ENCODE data around the gene UBE2Z.

The UBE2Z gene

GRCh38 chr17:48954300-48954755, 46.1 kb downstream of the UBE2Z start (continued):
- TF ChIP-seq ZBTB44 (tag by site-specific recombination; IDR thresholded peaks at IDR 0.05) (peak; percentile 83), ZBTB8A (tag by site-specific recombination; IDR thresholded peaks at IDR 0.05) (no peak), ZNF776 (tag by site-specific recombination; IDR thresholded peaks at IDR 0.05; ENCODE audit: borderline replicate concordance) (no peak), EGR2 (tag by site-specific recombination; IDR thresholded peaks at IDR 0.05; ENCODE audit: low read depth) (no peak), ZNF174 (tag by site-specific recombination; IDR thresholded peaks at IDR 0.05) (no peak), ZNF114 (tag by site-specific recombination; IDR thresholded peaks at IDR 0.05) (no peak), ZNF211 (tag by site-specific recombination; IDR thresholded peaks at IDR 0.05; ENCODE audit: low read depth) (no peak), ZNF292 (tag by site-specific recombination; IDR thresholded peaks at IDR 0.05; ENCODE audit: borderline replicate concordance, low read depth) (no peak), ZNF707 (tag by site-specific recombination; IDR thresholded peaks at IDR 0.05) (no peak), ZBTB17 (tag by site-specific recombination; IDR thresholded peaks at IDR 0.05) (peak; percentile 64), ZNF610 (tag by site-specific recombination; IDR thresholded peaks at IDR 0.05; ENCODE audit: borderline replicate concordance) (no peak), ZNF510 (tag by site-specific recombination; IDR thresholded peaks at IDR 0.05; ENCODE audit: insufficient replicate concordance) (no peak), ZNF239 (tag by site-specific recombination; IDR thresholded peaks at IDR 0.05) (no peak), ZNF394 (tag by site-specific recombination; IDR thresholded peaks at IDR 0.05; ENCODE audit: borderline replicate concordance) (no peak), ZNF76 (tag by site-specific recombination; IDR thresholded peaks at IDR 0.05; ENCODE audit: borderline replicate concordance, low read depth) (no peak), ZNF138 (tag by site-specific recombination; IDR thresholded peaks at IDR 0.05; ENCODE audit: borderline replicate concordance) (no peak), ZNF19 (tag by site-specific recombination; IDR thresholded peaks at IDR 0.05; ENCODE audit: low read depth) (no peak), ZNF184 (tag by site-specific recombination; IDR thresholded peaks at IDR 0.05) (no peak), KLF9 (tag by site-specific recombination; IDR thresholded peaks at IDR 0.05; ENCODE audit: low read depth) (0 out of 2 replicates have a peak, but pooled peaks have one; percentile 26), ZNF391 (tag by site-specific recombination; IDR thresholded peaks at IDR 0.05; ENCODE audit: borderline replicate concordance, low read depth) (no peak), ZNF692 (tag by site-specific recombination; IDR thresholded peaks at IDR 0.05) (no peak; the same call in 1 of the 2 replicates), ZNF433 (tag by site-specific recombination; IDR thresholded peaks at IDR 0.05; ENCODE audit: low read depth) (no peak), ZNF544 (tag by site-specific recombination; IDR thresholded peaks at IDR 0.05) (no peak), ZNF580 (tag by site-specific recombination; IDR thresholded peaks at IDR 0.05) (no peak), ZNF555 (tag by site-specific recombination; conservative IDR thresholded peaks at IDR 0.05) (no peak), ZNF791 (tag by site-specific recombination; IDR thresholded peaks at IDR 0.05) (no peak), SCRT2 (tag by site-specific recombination; IDR thresholded peaks at IDR 0.05) (peak; percentile 51; the same call in 1 of the 2 replicates)
- TF ChIP-seq, protein P1, sequence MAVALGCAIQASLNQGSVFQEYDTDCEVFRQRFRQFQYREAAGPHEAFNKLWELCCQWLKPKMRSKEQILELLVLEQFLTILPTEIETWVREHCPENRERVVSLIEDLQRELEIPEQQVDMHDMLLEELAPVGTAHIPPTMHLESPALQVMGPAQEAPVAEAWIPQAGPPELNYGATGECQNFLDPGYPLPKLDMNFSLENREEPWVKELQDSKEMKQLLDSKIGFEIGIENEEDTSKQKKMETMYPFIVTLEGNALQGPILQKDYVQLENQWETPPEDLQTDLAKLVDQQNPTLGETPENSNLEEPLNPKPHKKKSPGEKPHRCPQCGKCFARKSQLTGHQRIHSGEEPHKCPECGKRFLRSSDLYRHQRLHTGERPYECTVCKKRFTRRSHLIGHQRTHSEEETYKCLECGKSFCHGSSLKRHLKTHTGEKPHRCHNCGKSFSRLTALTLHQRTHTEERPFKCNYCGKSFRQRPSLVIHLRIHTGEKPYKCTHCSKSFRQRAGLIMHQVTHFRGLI (tag by site-specific recombination; IDR thresholded peaks at IDR 0.05) = no peak
- TF ChIP-seq, protein P2, sequence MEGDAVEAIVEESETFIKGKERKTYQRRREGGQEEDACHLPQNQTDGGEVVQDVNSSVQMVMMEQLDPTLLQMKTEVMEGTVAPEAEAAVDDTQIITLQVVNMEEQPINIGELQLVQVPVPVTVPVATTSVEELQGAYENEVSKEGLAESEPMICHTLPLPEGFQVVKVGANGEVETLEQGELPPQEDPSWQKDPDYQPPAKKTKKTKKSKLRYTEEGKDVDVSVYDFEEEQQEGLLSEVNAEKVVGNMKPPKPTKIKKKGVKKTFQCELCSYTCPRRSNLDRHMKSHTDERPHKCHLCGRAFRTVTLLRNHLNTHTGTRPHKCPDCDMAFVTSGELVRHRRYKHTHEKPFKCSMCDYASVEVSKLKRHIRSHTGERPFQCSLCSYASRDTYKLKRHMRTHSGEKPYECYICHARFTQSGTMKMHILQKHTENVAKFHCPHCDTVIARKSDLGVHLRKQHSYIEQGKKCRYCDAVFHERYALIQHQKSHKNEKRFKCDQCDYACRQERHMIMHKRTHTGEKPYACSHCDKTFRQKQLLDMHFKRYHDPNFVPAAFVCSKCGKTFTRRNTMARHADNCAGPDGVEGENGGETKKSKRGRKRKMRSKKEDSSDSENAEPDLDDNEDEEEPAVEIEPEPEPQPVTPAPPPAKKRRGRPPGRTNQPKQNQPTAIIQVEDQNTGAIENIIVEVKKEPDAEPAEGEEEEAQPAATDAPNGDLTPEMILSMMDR (tag by site-specific recombination; IDR thresholded peaks at IDR 0.05) = peak; percentile 73
- TF ChIP-seq, protein P3, sequence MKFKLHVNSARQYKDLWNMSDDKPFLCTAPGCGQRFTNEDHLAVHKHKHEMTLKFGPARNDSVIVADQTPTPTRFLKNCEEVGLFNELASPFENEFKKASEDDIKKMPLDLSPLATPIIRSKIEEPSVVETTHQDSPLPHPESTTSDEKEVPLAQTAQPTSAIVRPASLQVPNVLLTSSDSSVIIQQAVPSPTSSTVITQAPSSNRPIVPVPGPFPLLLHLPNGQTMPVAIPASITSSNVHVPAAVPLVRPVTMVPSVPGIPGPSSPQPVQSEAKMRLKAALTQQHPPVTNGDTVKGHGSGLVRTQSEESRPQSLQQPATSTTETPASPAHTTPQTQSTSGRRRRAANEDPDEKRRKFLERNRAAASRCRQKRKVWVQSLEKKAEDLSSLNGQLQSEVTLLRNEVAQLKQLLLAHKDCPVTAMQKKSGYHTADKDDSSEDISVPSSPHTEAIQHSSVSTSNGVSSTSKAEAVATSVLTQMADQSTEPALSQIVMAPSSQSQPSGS (tag by site-specific recombination; IDR thresholded peaks at IDR 0.05; ENCODE audit: low read depth) = no peak
- TF ChIP-seq, protein P4, sequence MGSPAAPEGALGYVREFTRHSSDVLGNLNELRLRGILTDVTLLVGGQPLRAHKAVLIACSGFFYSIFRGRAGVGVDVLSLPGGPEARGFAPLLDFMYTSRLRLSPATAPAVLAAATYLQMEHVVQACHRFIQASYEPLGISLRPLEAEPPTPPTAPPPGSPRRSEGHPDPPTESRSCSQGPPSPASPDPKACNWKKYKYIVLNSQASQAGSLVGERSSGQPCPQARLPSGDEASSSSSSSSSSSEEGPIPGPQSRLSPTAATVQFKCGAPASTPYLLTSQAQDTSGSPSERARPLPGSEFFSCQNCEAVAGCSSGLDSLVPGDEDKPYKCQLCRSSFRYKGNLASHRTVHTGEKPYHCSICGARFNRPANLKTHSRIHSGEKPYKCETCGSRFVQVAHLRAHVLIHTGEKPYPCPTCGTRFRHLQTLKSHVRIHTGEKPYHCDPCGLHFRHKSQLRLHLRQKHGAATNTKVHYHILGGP (tag by site-specific recombination; IDR thresholded peaks at IDR 0.05) = no peak

Data from HEK293 (cell line).